K562 (cell line): ENCODE measurements around the gene CNPPD1.

Source experiments
- BHLHE40 ChIP-seq: IDR thresholded peaks from 2 replicates; pipeline ENCODE4 v1.6.1; 2011; ENCODE audit warnings: low read length, improper control_type of control experiment
- CHD2 ChIP-seq: IDR thresholded peaks from 2 replicates; pipeline ENCODE4 v1.6.1; 2011; ENCODE audit warnings: low read depth, low read length
- EP300 ChIP-seq: IDR thresholded peaks from 2 replicates; pipeline ENCODE4 v1.6.1; 2012; ENCODE audit warnings: low read length, improper control_type of control experiment
- ESRRB ChIP-seq: fragments of 250-450 bp; sonication (Bioruptor Pico); IDR thresholded peaks from 2 replicates; pipeline ENCODE4 v1.5.0; 2020; ENCODE audit warnings: mild to moderate bottlenecking, moderate library complexity, borderline replicate concordance
- FIP1L1 ChIP-seq: fragments of 200-400 bp; formaldehyde crosslinking; IDR thresholded peaks from 2 replicates; pipeline ENCODE4 v1.6.1; 2018; ENCODE audit warnings: mild to moderate bottlenecking, low read depth, low read length; ENCODE audit not compliant: poor library complexity, severe bottlenecking
- NFIC ChIP-seq: fragments of 450-650 bp; IDR thresholded peaks from 2 replicates; pipeline ENCODE4 v1.6.1; 2017; ENCODE audit warnings: mild to moderate bottlenecking, inconsistent platforms
- POLR2AphosphoS5 ChIP-seq: IDR thresholded peaks from 2 replicates; pipeline ENCODE4 v1.6.1; 2011; ENCODE audit warnings: mild to moderate bottlenecking, low read depth, low read length, moderate library complexity; ENCODE audit not compliant: control insufficient read depth, insufficient read depth
- ZKSCAN1 ChIP-seq: fragments of 150-350 bp; IDR thresholded peaks from 2 replicates; pipeline ENCODE4 v1.6.1; 2016; ENCODE audit warnings: low read depth, low read length
- TF ChIP-seq, protein P1 (sequence below), 2 experiments: fragments of 450-650 bp; IDR thresholded peaks; 2 replicates each; pipeline ENCODE4 v1.6.1; 2016; ENCODE audit warnings: mild to moderate bottlenecking in 2 of 2, borderline replicate concordance in 1 of 2, low read depth in 1 of 2, moderate library complexity in 1 of 2
- TF ChIP-seq, protein P2 (sequence below): fragments of 450-650 bp; formaldehyde crosslinking; IDR thresholded peaks from 2 replicates; pipeline ENCODE4 v1.4.0; 2022; ENCODE audit warnings: missing genetic modification characterization
- TF ChIP-seq, protein P3 (sequence below): fragments of 250-450 bp; sonication (Bioruptor Pico); IDR thresholded peaks from 2 replicates; pipeline ENCODE4 v1.8.0; 2021; ENCODE audit warnings: moderate library complexity, mild to moderate bottlenecking, inconsistent platforms

DNA sequence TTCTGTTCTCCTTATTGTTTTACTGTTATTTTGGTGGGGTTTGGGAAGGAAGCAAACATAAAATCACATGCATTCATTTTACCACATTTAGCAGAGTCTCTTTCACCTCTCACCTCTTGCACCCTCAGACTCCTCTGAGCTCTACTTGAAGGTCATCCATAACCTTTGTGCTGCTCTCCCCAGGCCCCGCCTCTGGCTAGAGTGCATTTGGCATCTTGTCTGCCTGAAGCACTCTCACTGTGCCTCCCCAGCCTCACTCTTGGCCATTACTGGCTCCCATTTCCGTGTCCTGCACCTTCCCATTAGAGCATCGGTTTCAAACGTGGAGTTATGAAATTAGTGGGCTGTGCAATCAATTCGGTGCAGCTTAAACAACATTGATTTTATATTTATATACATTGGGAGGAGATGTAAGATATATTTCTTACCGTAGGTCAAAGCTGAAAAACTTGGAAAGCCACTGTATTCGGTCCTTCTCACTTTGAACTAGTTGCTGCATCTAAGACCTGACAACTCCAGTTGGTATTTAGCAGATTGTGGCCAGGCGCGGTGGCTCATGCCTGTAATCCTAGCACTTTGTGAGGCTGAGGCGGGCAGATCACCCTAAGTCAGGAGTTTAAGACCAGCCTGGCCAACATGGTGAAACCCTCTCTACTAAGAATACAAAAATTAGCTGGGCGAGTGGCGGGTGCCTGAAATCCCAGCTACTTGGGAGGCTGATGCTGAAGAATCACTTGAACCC, 22.9 kb upstream of the CNPPD1 start:
- TF ChIP-seq BHLHE40: no peak
- no peak for TF ChIP-seq POLR2AphosphoS5
- TF ChIP-seq NFIC: no peak
- TF ChIP-seq, protein P1, sequence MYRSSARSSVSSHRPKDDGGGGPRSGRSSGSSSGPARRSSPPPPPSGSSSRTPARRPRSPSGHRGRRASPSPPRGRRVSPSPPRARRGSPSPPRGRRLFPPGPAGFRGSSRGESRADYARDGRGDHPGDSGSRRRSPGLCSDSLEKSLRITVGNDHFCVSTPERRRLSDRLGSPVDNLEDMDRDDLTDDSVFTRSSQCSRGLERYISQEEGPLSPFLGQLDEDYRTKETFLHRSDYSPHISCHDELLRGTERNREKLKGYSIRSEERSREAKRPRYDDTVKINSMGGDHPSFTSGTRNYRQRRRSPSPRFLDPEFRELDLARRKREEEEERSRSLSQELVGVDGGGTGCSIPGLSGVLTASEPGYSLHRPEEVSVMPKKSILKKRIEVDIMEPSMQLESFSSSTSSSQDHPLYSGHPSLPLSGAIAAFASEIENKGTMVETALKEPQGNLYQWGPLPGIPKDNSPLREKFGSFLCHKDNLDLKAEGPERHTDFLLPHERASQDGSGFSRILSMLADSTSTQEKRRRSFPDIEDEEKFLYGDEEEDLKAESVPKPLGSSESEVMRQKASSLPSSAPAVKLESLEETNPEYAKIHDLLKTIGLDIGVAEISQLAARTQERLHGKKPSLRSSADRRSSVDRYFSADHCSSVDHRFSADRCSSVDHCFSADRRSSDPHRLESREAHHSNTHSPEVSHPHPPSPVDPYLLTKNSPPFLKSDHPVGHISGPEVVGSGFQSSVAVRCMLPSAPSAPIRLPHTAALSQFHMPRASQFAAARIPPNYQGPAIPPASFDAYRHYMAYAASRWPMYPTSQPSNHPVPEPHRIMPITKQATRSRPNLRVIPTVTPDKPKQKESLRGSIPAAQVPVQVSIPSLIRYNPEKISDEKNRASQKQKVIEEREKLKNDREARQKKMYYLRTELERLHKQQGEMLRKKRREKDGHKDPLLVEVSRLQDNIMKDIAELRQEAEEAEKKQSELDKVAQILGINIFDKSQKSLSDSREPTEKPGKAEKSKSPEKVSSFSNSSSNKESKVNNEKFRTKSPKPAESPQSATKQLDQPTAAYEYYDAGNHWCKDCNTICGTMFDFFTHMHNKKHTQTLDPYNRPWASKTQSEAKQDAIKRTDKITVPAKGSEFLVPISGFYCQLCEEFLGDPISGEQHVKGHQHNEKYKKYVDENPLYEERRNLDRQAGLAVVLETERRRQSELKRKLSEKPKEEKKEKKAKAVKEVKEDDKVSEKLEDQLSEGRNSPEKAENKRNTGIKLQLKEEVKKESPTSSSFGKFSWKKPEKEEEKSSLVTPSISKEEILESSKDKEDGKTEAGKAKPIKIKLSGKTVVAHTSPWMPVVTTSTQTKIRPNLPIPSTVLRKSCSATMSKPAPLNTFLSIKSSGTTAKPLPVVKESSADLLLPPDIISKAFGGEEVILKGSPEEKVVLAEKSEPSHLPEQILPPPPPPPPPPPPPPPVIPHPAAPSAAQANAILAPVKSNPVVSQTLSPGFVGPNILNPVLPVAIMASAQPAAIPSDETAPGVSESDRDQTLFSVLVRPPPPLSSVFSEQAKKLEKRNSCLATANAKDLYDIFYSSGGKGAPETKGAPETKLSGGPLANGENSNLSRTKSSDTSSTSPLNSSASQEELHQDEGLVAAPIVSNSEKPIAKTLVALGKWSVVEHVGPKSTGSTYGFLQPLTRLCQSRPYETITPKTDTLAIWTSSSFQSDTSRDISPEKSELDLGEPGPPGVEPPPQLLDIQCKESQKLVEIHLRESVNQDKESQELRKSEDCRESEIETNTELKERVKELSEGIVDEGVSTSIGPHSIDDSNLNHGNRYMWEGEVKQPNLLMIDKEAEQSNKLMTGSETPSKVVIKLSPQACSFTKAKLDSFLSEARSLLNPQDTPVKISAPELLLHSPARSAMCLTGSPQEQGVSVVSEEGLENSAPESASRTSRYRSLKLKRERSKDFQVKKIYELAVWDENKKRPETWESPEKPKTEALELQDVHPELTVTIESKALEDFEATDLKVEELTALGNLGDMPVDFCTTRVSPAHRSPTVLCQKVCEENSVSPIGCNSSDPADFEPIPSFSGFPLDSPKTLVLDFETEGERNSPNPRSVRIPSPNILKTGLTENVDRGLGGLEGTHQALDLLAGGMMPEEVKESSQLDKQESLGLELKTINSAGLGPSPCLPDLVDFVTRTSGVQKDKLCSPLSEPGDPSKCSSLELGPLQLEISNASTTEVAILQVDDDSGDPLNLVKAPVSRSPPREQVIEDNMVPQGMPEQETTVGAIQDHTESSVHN (IDR thresholded peaks at IDR 0.05; ENCODE audit: borderline replicate concordance in 1 of 2, low read depth in 1 of 2): no peak
- TF ChIP-seq, protein P2, sequence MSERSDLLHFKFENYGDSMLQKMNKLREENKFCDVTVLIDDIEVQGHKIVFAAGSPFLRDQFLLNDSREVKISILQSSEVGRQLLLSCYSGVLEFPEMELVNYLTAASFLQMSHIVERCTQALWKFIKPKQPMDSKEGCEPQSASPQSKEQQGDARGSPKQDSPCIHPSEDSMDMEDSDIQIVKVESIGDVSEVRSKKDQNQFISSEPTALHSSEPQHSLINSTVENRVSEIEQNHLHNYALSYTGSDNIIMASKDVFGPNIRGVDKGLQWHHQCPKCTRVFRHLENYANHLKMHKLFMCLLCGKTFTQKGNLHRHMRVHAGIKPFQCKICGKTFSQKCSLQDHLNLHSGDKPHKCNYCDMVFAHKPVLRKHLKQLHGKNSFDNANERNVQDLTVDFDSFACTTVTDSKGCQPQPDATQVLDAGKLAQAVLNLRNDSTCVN (CRISPR knock-in tag): no peak
- no peak for TF ChIP-seq FIP1L1
- no peak for TF ChIP-seq ESRRB
- TF ChIP-seq EP300: no peak
- no peak for TF ChIP-seq CHD2
- TF ChIP-seq, protein P3, sequence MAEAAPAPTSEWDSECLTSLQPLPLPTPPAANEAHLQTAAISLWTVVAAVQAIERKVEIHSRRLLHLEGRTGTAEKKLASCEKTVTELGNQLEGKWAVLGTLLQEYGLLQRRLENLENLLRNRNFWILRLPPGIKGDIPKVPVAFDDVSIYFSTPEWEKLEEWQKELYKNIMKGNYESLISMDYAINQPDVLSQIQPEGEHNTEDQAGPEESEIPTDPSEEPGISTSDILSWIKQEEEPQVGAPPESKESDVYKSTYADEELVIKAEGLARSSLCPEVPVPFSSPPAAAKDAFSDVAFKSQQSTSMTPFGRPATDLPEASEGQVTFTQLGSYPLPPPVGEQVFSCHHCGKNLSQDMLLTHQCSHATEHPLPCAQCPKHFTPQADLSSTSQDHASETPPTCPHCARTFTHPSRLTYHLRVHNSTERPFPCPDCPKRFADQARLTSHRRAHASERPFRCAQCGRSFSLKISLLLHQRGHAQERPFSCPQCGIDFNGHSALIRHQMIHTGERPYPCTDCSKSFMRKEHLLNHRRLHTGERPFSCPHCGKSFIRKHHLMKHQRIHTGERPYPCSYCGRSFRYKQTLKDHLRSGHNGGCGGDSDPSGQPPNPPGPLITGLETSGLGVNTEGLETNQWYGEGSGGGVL (CRISPR knock-in tag): no peak
- TF ChIP-seq ZKSCAN1: no peak
